Measurements from ENCODE around the gene GSTK1. TPM values are rescaled to one million over a fixed set of nuclear protein-coding genes. Genes with fewer than 3 reads are reported as not detected.

The GSTK1 gene
- total RNA-seq, 2 experiments from 2014 or later: 254 to 255 TPM

DNA sequence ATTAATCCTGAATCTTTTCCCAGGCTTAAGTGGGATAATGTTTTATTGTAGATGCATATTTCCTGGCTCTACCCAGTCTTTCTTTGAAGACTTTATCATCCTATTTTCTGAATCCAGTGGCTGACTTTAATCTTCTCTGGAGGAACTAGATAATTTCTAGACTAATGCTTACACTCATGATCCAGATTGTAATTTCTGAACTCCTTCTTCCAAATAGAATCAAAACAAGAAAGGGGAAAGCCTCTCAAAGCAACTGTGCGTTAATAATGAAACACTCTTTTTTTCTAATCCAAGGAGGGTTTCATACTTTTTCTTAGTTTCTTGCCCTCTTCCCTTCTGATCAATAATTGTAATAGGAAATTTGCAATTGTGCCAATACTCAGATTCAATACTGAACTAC is 8.0 kb downstream of the GSTK1 start:
- ChIA-PET POLR2A (interaction anchor here (4.1 kb wide), 1 partner anchor 7 kb away, joined by 17 read pairs; the partner anchor contains the start of gene GSTK1), CTCF (interaction anchor here (1.0 kb wide), 1 partner anchor 39 kb away, joined by 3 read pairs; no protein-coding TSS in a partner anchor)
- H3K27me3 Mint-ChIP-seq (ENCODE audit: low read depth): no peaks in the 10 kb centered on the region
- ATAC-seq (no peak), DNase-seq (no peak)
- H3K36me3 Mint-ChIP-seq (ENCODE audit: low read depth): peaks cover 40% of the 10 kb centered on the region
- H3K4me3 Mint-ChIP-seq: no peak overlapping the region
- peaks cover 12% of the 10 kb centered on the region for H3K4me1 Mint-ChIP-seq (ENCODE audit: low read depth)
- no peaks in the 10 kb centered on the region for H3K9me3 Mint-ChIP-seq (ENCODE audit: insufficient read depth)
- H3K27ac Mint-ChIP-seq: no peak overlapping the region

- H3K36me3 Mint-ChIP-seq (ENCODE audit: low read depth): peaks cover 27% of the 10 kb centered on the region
- POLR2A ChIA-PET: interaction anchor here (0.7 to 4.1 kb wide), 2 partner anchors 9 to 15 kb away, joined by 5 to 17 read pairs; partner anchors contain the start of genes CASP2 and GSTK1
- no peak overlapping the region for H3K4me3 Mint-ChIP-seq
- DNase-seq (no peak), ATAC-seq (no peak)
- H3K4me1 Mint-ChIP-seq (ENCODE audit: low read depth): peaks cover 2% of the 10 kb centered on the region
- H3K27ac Mint-ChIP-seq: no peak overlapping the region
- CTCF ChIA-PET: interaction anchor here (2.5 to 2.6 kb wide), 2 partner anchors 26 to 33 kb away, joined by 9 to 10 read pairs; no protein-coding TSS in a partner anchor
- no peaks in the 10 kb centered on the region for H3K27me3 Mint-ChIP-seq (ENCODE audit: low read depth)
- no peaks in the 10 kb centered on the region for H3K9me3 Mint-ChIP-seq (ENCODE audit: insufficient read depth)
Measured at GRCh38 chr7:143272871-143273270, 9.6 kb downstream of the GSTK1 start.

GRCh38 chr7:143279186-143280098 is 16.2 kb downstream of the GSTK1 start:
- DNase-seq: no peak
- no peaks in the 10 kb centered on the region for H3K36me3 Mint-ChIP-seq (ENCODE audit: low read depth)

DNA sequence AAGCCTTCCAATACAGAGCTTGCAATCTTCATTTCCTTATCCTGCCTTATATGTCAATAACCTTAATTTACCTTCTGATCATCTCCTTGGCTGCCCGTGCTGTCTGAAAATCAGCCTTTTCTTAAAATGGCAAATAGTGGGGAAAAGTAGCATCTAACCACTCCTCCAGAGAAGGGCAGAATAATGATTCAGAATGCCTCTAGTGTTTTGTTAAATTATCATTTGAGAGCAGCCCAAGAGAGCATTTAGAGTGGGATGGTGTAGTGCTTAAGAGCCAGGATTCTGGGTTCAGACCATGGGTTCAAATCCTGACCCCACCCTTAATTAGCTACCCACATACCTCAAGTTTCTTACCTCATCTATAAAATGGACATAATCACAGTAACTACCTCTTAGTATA is 16.9 kb downstream of the GSTK1 start:
- peak overlapping the region; percentile 61 for H3K4me3 Mint-ChIP-seq
- ChIA-PET CTCF (interaction anchor here (0.8 to 4.0 kb wide), 13 partner anchors 8 to 137 kb away, joined by 3 to 36 read pairs (median 4); partner anchors contain the start of genes CASP2 and GSTK1), POLR2A (interaction anchor here (0.7 to 2.6 kb wide), 11 partner anchors 7 to 448 kb away, joined by 3 to 34 read pairs (median 4); partner anchors contain the start of gene GSTK1)
- H3K9me3 Mint-ChIP-seq (ENCODE audit: insufficient read depth): no peaks in the 10 kb centered on the region
- no peaks in the 10 kb centered on the region for H3K27me3 Mint-ChIP-seq (ENCODE audit: low read depth)
- peak overlapping the region; percentile 75 for H3K27ac Mint-ChIP-seq
- peaks cover 45% of the 10 kb centered on the region for H3K4me1 Mint-ChIP-seq (ENCODE audit: low read depth)
- no peak for ATAC-seq
- no peak for DNase-seq
- H3K36me3 Mint-ChIP-seq (ENCODE audit: low read depth): no peaks in the 10 kb centered on the region

More at GRCh38 chr7:143279186-143280098, 16.2 kb downstream of the GSTK1 start:
- CTCF ChIA-PET: interaction anchor here (0.8 to 4.0 kb wide), 15 partner anchors 9 to 137 kb away, joined by 3 to 36 read pairs (median 4); partner anchors contain the start of genes CASP2 and GSTK1
- POLR2A ChIA-PET: interaction anchor here (0.7 to 2.6 kb wide), 14 partner anchors 8 to 699 kb away, joined by 3 to 34 read pairs (median 4); partner anchors contain the start of gene GSTK1
- H3K4me1 Mint-ChIP-seq (ENCODE audit: low read depth): peaks cover 42% of the 10 kb centered on the region
- peak overlapping the region; percentile 75 for H3K27ac Mint-ChIP-seq
- no peaks in the 10 kb centered on the region for H3K27me3 Mint-ChIP-seq (ENCODE audit: low read depth)
- peak; percentile 78 for ATAC-seq
- H3K4me3 Mint-ChIP-seq: peak overlapping the region; percentile 61
- no peaks in the 10 kb centered on the region for H3K9me3 Mint-ChIP-seq (ENCODE audit: insufficient read depth)

GRCh38 chr7:143280566-143280965 is 17.3 kb downstream of the GSTK1 start:
- ChIA-PET CTCF (interaction anchor here (0.9 to 4.0 kb wide), 8 partner anchors 16 to 136 kb away, joined by 3 to 36 read pairs (median 6); partner anchors contain the start of gene GSTK1), POLR2A (interaction anchor here (0.6 to 2.6 kb wide), 6 partner anchors 10 to 449 kb away, joined by 3 to 34 read pairs (median 4); partner anchors contain the start of gene GSTK1)
- Mint-ChIP-seq H3K27ac (peak overlapping the region; percentile 75), H3K4me3 (peak overlapping the region; percentile 61), H3K9me3 (ENCODE audit: insufficient read depth) (no peaks in the 10 kb centered on the region), H3K27me3 (ENCODE audit: low read depth) (no peaks in the 10 kb centered on the region), H3K4me1 (ENCODE audit: low read depth) (peaks cover 45% of the 10 kb centered on the region), H3K36me3 (ENCODE audit: low read depth) (no peaks in the 10 kb centered on the region)
- ATAC-seq (no peak), DNase-seq (no peak)

- Mint-ChIP-seq H3K36me3 (ENCODE audit: low read depth) (peaks cover 1% of the 10 kb centered on the region), H3K4me3 (no peak overlapping the region), H3K9me3 (ENCODE audit: insufficient read depth) (peaks cover under 1% of the 10 kb centered on the region), H3K4me1 (ENCODE audit: low read depth) (peaks cover 45% of the 10 kb centered on the region), H3K27me3 (ENCODE audit: low read depth) (no peaks in the 10 kb centered on the region), H3K27ac (no peak overlapping the region)
- ChIA-PET CTCF (interaction anchor here (1.0 to 4.0 kb wide), 5 partner anchors 17 to 41 kb away, joined by 3 to 36 read pairs (median 31); partner anchors contain the start of gene GSTK1), POLR2A (no interaction called here)
- ATAC-seq (no peak), DNase-seq (no peak)
Measured at GRCh38 chr7:143281529-143281928, 18.3 kb downstream of the GSTK1 start.

- peaks cover 6% of the 10 kb centered on the region for H3K36me3 Mint-ChIP-seq (ENCODE audit: low read depth)
- no peaks in the 10 kb centered on the region for H3K27me3 Mint-ChIP-seq (ENCODE audit: low read depth)
- peaks cover 4% of the 10 kb centered on the region for H3K9me3 Mint-ChIP-seq (ENCODE audit: insufficient read depth)
- no peak overlapping the region for H3K4me3 Mint-ChIP-seq
- POLR2A ChIA-PET: no interaction called here
- no peak for DNase-seq
- CTCF ChIA-PET: interaction anchor here (1.0 to 3.3 kb wide), 7 partner anchors 17 to 98 kb away, joined by 3 to 36 read pairs (median 4); partner anchors contain the start of gene GSTK1
- no peak overlapping the region for H3K27ac Mint-ChIP-seq
- H3K4me1 Mint-ChIP-seq (ENCODE audit: low read depth): peaks cover 51% of the 10 kb centered on the region
- ATAC-seq: no peak
Measured at GRCh38 chr7:143282124-143282523, 18.9 kb downstream of the GSTK1 start.

DNA sequence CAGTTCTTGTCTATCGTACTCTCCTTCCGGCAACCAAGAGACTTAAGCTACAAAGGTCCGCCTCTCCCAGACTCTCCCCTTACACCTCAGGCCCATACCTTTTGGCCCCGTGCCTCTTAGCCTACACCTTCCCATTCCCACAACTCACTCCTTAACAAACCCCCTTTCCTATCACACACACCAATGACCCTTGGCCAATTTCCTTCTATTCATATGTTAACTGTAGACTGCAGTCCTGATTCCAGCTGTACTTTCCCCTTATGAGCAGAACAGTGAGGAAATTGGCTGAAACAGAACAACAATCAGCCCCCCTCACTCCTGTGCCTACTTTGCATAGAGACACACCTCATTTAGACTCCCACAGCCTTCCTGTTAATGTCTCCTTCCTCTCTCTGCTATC is 20.1 kb downstream of the GSTK1 start:
- POLR2A ChIA-PET: interaction anchor here (1.9 kb wide), 1 partner anchor 20 kb away, joined by 4 read pairs; the partner anchor contains the start of gene GSTK1
- peak overlapping the region; percentile 43 for H3K27ac Mint-ChIP-seq
- DNase-seq (no peak), ATAC-seq (no peak)
- peaks cover 12% of the 10 kb centered on the region for H3K9me3 Mint-ChIP-seq (ENCODE audit: insufficient read depth)
- CTCF ChIA-PET: interaction anchor here (1.0 to 1.9 kb wide), 7 partner anchors 16 to 97 kb away, joined by 3 to 16 read pairs (median 4); partner anchors contain the start of gene GSTK1
- peaks cover 61% of the 10 kb centered on the region for H3K4me1 Mint-ChIP-seq (ENCODE audit: low read depth)
- no peak overlapping the region for H3K4me3 Mint-ChIP-seq
- H3K27me3 Mint-ChIP-seq (ENCODE audit: low read depth): no peaks in the 10 kb centered on the region
- H3K36me3 Mint-ChIP-seq (ENCODE audit: low read depth): peaks cover 12% of the 10 kb centered on the region

DNA sequence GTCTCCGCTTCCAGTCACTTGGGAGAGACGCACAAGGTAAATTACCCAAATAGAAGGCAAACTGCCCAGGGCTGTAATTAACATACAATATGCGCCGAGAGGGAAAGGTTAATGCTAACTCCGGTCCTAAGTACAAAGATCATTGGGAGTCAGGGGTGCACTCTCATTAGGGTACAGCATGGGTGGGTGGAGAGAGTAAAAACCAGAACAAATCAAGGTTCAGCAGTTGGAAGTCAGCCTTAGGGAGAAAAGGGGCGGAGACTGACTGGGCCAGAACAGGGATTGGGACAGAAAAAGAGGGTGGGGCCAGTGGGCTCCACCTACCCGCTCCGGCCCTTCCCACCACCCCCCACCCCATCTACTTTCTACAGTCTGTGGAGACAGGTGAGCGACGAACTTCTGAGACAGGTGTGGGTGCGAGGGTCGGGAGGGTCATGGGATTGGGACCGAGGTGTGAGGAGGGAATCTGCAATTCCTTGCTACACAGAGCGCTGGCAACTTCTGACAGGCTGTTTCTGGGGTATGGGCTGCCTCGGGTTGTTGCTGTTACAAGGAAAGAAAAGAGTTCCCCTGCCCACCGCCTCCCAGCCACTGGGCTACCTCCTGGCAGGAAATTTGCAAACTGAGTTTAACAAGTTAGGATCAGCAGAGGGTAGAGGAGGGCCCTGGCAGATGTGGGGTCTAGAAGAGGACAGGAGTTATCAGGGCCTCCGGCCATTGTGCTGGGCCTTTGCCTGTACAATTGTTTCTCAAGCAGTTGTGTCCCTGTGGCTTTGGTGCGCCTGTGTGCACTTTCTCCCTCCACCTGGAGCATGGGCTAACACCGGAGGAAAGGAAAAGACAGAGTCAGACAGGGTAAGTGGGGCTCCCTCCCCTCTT is 21.6 kb downstream of the GSTK1 start, which contains the start of gene TMEM139:
Gene TMEM139, plus strand, starts transcription at position 368 of the 879 bp plus-strand sequence. CDS start 1,000 bp downstream, outside the sequence.
- peaks cover 12% of the 10 kb centered on the region for H3K9me3 Mint-ChIP-seq (ENCODE audit: insufficient read depth)
- H3K4me1 Mint-ChIP-seq (ENCODE audit: low read depth): peaks cover 56% of the 10 kb centered on the region
- H3K27me3 Mint-ChIP-seq (ENCODE audit: low read depth): no peaks in the 10 kb centered on the region
- ChIA-PET POLR2A (interaction anchor here (1.9 kb wide), 1 partner anchor 21 kb away, joined by 4 read pairs; the partner anchor contains the start of gene GSTK1), CTCF (interaction anchor here (1.2 to 1.9 kb wide), 2 partner anchors 14 to 44 kb away, joined by 9 to 16 read pairs; no protein-coding TSS in a partner anchor)
- H3K36me3 Mint-ChIP-seq (ENCODE audit: low read depth): peaks cover 24% of the 10 kb centered on the region
- peak within 1 kb of the TSS; percentile 43 for H3K27ac Mint-ChIP-seq
- ATAC-seq: no peak
- no peak within 1 kb of the TSS for H3K4me3 Mint-ChIP-seq
- no peak for DNase-seq

GRCh38 chr7:143285470-143285778 is 22.2 kb downstream of the GSTK1 start:
- peaks cover 12% of the 10 kb centered on the region for H3K9me3 Mint-ChIP-seq (ENCODE audit: insufficient read depth)
- no peak overlapping the region for H3K4me3 Mint-ChIP-seq
- CTCF ChIA-PET: no interaction called here
- POLR2A ChIA-PET: no interaction called here
- no peaks in the 10 kb centered on the region for H3K27me3 Mint-ChIP-seq (ENCODE audit: low read depth)
- H3K36me3 Mint-ChIP-seq (ENCODE audit: low read depth): peaks cover 29% of the 10 kb centered on the region
- ATAC-seq: no peak
- H3K4me1 Mint-ChIP-seq (ENCODE audit: low read depth): peaks cover 55% of the 10 kb centered on the region
- DNase-seq: no peak
- no peak overlapping the region for H3K27ac Mint-ChIP-seq

All from activated CD8-positive, alpha-beta T cell treated with anti-CD3 and anti-CD28 coated beads, Interleukin-2, amount 10 ng/mL, durations not matched to agents 7 days and 5 days (primary cell).